AG10803 (cell line): Measurements from ENCODE around the gene MCF2L2.
A peak's percentile ranks its signal among the peaks of the same experiment; 100 is the strongest.

ENCODE experiments used
- DNase-seq: peaks from one replicate; pipeline ENCODE4 v3.0.0; 2010; ENCODE audit warnings: low read depth
- H3K4me3 ChIP-seq: 2 replicates; pipeline ENCODE4 v1.5.1; 2011; ENCODE audit warnings: mild to moderate bottlenecking, low read length, control low read depth
- CTCF ChIP-seq: conservative IDR thresholded peaks from 2 replicates; pipeline ENCODE4 v1.5.1; 2011; ENCODE audit warnings: mild to moderate bottlenecking, low read length, control low read depth, inconsistent platforms

Gene MCF2L2

GRCh38 chr3:183313351-183313750, 115.1 kb downstream of the MCF2L2 start:
- no peak for TF ChIP-seq CTCF
- DNase-seq, result no peak
- no peak overlapping the region for H3K4me3 ChIP-seq

- DNase-seq, result no peak
- no peak overlapping the region for H3K4me3 ChIP-seq
- TF ChIP-seq CTCF, result no peak
These were observed 116.0 kb downstream of the MCF2L2 start for GRCh38 chr3:183312433-183312832.

- no peak for TF ChIP-seq CTCF
- no peak overlapping the region for H3K4me3 ChIP-seq
- DNase-seq, result no peak
These were observed 117.5 kb downstream of the MCF2L2 start for GRCh38 chr3:183310936-183311335.

GRCh38 chr3:183309276-183309675, 119.1 kb downstream of the MCF2L2 start:
- DNase-seq, result no peak
- H3K4me3 ChIP-seq, result no peak overlapping the region
- no peak for TF ChIP-seq CTCF

GRCh38 chr3:183308751-183309150, 119.7 kb downstream of the MCF2L2 start:
- TF ChIP-seq CTCF, result no peak
- no peak for DNase-seq

GRCh38 chr3:183307749-183308148, 120.7 kb downstream of the MCF2L2 start:
- H3K4me3 ChIP-seq, result no peak overlapping the region
- no peak for DNase-seq
- TF ChIP-seq CTCF, result no peak

More at GRCh38 chr3:183308751-183309150, 119.7 kb downstream of the MCF2L2 start:
- no peak overlapping the region for H3K4me3 ChIP-seq

GRCh38 chr3:183306798-183307671, 121.4 kb downstream of the MCF2L2 start:
- peak; percentile 33 for DNase-seq
- no peak for TF ChIP-seq CTCF
- H3K4me3 ChIP-seq, result no peak overlapping the region
